Anterior cingulate cortex (tissue), 58 donors: ENCODE measurements around the gene SCARF2.
A peak's percentile ranks its signal among the peaks of the same experiment; 100 is the strongest.

ENCODE experiments used
- DNase-seq, 58 donors: peaks; one replicate each; lab custom pipeline; 2025; lab: John Stamatoyannopoulos, UW

The SCARF2 gene

DNA sequence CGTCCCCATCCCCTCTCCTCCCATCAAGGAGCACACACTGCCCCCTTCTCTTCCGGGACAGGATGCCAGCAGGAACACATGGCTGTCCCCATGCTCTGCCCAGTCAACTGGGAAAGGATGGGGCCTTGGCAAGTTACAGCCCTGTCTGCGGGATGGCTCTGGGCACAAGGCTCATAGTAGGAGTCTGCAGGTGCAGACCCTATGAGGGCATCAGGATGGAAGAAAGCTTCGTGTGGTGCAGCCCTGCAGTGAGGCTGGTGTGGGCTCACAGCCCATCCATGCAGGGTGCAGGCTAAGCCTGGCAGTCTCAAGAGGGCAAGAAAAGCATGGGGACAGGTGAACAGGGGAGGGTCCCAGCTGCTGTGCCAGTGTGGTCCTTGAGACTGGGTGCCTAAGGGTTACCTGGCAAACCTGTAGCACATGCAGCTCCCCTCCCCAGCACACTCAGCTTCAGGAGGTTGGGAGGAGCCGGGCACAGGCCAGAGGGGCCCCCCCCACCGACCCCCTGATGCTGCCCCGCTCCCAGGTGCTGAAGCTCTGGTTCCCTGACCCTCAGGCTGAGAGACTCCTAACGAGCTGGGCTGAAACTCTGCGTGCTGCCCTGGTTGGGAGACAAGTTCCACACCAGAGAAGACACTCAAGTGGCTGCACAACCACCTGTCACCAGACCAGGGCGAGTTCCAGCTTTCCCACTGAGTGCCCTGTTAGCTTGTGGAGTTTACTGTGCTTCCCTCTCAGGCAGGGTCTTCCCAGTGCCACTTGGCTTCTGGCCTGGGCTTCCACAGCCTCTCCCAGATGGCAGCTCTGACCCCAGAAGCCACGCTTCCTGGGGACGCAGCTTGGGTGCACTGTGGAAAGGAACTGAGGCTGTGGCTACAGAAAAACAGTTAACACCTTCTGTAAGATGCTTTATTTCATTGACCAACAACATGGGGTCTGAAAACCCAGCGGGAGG, 3.3 kb upstream of the SCARF2 start:
- no peak for DNase-seq

DNA sequence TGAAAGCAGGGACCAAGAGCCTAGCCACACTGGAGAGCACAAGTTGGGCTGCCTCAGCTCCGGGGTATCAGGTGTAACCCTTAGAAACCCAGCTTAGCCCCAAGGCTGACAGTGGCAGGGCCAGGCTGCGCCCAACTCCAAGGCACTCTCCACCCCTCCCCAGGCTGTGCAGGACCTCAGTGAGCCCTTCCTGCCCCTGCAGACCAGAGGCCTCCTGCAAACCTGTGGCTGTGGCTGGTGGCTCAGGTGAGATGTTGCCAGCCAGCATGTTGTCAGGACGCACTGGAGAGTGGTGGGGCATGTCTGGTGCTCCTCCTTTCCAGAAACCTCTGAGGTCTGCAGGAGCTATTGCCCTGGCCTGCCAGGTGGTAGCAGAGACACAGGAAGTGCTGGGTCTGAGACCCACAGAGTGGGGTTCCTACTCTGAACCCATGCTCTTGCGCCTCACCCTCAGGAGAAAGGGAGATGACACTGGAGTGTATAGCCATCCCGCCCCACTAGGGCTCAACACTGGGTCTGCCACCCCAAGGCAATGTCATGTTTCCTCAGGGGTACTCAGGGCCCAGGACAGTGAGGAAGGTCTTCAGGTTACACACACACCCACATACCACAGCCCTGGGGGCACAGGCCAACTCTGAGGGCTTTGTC, 2.4 kb upstream of the SCARF2 start:
- DNase-seq: no peak

- DNase-seq: no peak
Observed at GRCh38 chr22:20439556-20439927, 1.9 kb upstream of the SCARF2 start.

GRCh38 chr22:20438678-20439492, 1.3 kb upstream of the SCARF2 start:
- DNase-seq: no peak

- DNase-seq: no peak
Observed at GRCh38 chr22:20438427-20438677, 727 bp upstream of the SCARF2 start.

GRCh38 chr22:20436768-20437612, 635 bp downstream of the SCARF2 start:
- DNase-seq: no peak

GRCh38 chr22:20436307-20436767, 1.3 kb downstream of the SCARF2 start:
- no peak for DNase-seq

DNA sequence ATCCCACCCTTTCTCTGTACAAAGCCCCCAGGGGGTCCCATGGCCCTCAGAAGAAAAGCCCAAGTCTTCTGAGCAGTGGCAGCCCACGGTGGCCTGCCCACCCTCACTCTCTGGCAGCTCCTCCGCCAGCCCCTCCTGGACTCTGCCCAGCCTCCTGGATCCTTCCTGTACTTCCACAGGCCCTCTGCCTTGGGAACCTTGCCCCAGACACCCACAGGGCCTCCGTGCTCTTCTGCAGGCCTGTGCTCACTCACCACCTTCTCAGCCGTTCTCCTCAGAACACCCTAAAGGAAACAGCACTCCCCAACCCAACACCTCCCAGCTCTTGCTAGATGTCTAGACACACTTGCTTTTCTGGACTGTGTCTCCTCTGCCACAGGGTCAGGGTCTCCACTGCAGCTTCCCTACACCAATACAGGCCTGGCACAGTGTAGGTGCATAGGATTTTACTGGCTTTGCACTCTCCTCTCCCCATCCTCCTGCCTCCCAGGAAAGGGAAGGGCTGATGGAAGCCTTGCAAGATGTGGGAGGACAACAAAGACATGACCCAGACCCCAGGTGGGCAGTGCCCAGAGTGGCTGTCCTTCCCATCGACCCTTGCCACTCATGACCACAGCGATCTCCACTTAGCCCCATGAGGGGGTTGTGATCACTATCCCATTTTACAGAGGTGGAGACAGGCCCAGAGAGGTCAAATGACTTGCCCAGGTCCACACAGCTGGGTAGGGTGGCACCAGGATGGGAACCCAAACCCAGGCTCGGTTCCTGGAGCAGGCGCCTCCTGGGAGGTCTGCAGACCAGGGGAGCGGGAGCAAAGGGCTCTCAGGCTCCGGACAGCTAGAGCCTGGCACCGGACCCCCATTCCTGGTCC, 2.0 kb downstream of the SCARF2 start:
- no peak for DNase-seq

DNA sequence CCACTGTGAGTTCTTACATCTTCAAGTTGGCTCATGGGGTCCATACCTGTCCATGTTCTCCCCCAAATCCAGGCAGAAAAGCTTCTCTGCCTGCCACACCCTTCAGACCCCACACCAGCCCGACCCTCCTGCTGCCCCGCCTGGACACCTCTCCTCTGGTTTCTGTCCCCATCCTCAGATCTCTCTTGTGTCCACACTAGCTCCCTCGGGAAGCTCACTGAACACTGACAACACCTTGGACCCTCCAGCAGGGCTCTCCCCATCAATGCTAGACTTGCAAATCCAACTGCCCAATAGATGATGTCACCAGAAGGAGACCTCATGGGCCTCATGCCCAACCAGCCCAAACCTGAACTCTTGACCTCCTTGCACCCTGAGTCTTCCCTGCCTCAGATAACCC, 2.9 kb downstream of the SCARF2 start:
- DNase-seq: no peak

DNA sequence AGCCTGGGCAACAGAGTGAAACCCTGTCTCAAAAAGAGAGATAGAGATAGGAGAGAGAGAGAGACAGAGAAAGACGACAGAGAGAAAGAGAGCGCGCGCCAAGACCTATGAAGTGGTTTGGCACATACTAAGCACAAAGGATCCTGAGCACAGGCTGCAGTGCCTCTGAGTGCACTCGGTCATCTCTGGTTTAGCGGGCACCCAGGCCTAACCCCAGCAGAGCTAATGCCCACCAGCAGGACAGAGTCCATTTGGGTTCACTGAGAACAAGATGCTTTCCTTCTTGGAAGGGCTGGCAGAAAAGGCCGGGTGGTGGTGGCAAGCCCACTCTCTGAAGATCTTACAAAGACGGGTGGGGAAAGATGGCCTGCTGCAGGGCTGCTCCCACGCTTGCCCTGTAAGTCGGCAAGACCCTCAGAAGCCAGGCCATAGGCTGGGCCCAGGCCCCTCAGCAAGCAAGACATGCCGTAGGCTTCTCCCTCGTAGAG, 3.3 kb downstream of the SCARF2 start:
- no peak for DNase-seq

- no peak for DNase-seq
Observed at GRCh38 chr22:20433686-20434241, 3.9 kb downstream of the SCARF2 start.

DNA sequence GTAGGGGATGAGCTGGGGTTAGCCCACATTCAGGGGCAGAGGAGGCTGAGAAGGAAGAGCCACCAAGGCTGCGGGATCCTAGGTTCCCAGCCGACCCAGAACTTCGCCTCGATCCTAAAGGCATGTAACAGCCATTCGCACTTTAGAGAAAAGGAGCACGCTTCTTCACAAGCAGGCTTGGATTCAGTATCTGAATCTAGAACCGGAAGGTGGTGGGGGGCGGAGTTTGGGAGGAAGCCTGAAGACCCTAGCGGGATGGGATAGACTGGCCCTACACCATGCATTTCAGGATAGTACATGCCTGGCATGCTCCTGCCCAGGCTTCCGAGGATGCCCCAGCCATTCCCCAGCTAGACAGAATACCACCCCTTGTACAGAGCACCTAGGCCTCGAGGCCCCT, 4.4 kb downstream of the SCARF2 start:
- no peak for DNase-seq

DNA sequence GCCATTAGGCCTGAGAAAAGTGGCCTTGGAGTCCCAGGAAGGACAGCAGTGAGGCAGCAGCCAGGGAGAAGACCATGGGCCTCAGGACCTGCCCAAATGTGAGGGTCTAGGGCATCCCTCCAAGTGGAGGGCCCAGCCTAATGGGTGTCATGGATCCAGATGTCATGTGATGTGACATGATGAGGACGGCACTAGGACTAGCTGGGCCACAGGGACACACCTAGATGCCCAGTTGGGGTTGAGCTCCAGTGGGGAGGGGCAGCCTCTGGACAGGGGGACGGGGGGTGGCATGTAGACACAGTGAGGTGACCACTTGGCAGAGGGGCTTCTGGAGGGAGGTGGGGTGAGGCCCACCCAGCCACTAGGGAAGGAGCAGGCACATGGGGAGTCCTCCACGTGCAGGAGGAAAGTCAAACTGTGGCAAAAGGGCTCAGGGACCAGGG, 5.4 kb downstream of the SCARF2 start:
- DNase-seq: no peak

GRCh38 chr22:20431511-20432192, 6.0 kb downstream of the SCARF2 start:
- DNase-seq: no peak

GRCh38 chr22:20430720-20431510, 6.7 kb downstream of the SCARF2 start:
- DNase-seq: peak in 5 of 58 donors; percentile 37 to 54 (median 41)

DNA sequence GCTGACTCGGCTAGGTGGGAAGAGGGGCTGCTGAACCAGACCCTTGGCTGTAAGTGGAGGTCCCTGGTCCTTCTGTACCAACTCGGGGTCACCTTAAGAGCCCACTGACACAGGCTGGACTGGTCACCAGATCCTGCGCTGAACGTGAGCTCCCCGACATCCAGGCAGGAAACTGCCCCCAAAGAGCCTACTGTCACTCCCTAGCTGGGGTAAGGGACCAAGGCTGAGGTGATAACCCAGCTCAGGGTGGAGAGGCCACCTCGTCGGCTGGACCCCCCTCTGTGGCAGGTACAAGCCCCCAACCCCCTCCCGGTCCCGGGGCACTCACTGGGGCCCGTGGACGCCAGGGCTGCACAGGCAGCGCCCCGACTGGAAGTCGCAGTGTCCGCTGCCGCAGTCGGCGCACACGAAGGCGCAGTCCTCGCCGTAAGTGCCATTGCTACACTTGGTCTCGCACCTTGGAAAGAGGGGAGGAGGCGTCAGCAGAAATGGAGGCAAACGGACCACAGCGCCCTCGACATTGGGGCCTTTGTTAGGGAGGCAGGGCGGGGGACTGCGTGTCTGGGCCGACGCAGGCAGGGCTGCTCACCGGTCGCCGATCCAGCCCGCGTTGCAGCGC, 7.4 kb downstream of the SCARF2 start:
- no peak for DNase-seq
